Ectodermal cell (in vitro differentiated cells): ENCODE data around the gene TRIML1.
"Not testable (repeated sequence)": the region's sequence is repeated elsewhere in the genome, so short reads cannot be mapped to it uniquely, and the experiment has no call there.

ENCODE experiments used
- H3K27ac ChIP-seq: 2 replicates; pipeline ENCODE4 v1.7.0; 2013; ENCODE audit warnings: mild to moderate bottlenecking, low read depth, low read length; ENCODE audit not compliant: insufficient read depth, poor library complexity, severe bottlenecking
- H3K27me3 ChIP-seq: 2 replicates; pipeline ENCODE4 v1.7.0; 2013; ENCODE audit warnings: mild to moderate bottlenecking, low read length; ENCODE audit not compliant: insufficient read depth, control insufficient read depth, poor library complexity, severe bottlenecking
- H3K36me3 ChIP-seq: one replicate; pipeline ENCODE4 v1.7.0; 2013; ENCODE audit warnings: low read length; ENCODE audit not compliant: control insufficient read depth, insufficient read depth
- H3K4me1 ChIP-seq: one replicate; pipeline ENCODE4 v1.7.0; 2013; ENCODE audit warnings: low read length; ENCODE audit not compliant: control insufficient read depth, insufficient read depth
- H3K4me3 ChIP-seq: 2 replicates; pipeline ENCODE4 v1.7.0; 2013; ENCODE audit warnings: low read depth, low read length, control low read depth; ENCODE audit not compliant: insufficient read depth
- H3K9me3 ChIP-seq: 2 replicates; pipeline ENCODE4 v1.7.0; 2013; ENCODE audit warnings: mild to moderate bottlenecking, low read length, moderate library complexity; ENCODE audit not compliant: control insufficient read depth
- WGBS, 2 experiments: methylation state at CpG; one replicate each; pipeline ENCODE4 v1.1.7; 2013; ENCODE audit warnings: missing lambda C conversion rate in 2 of 2; 5-methylcytosine and 5-hydroxymethylcytosine counted together

Gene TRIML1

GRCh38 chr4:188147176-188147575, 7.9 kb downstream of the TRIML1 start:
- no peaks in the 10 kb centered on the region for H3K4me1 ChIP-seq
- 93 to 97% methylated on average over 11 of the region's 11 CpGs for WGBS, 2 experiments
- no peak overlapping the region for H3K27ac ChIP-seq
- H3K9me3 ChIP-seq, result no peaks in the 10 kb centered on the region
- no peaks in the 10 kb centered on the region for H3K36me3 ChIP-seq
- H3K4me3 ChIP-seq, result no peak overlapping the region
- no peaks in the 10 kb centered on the region for H3K27me3 ChIP-seq

GRCh38 chr4:188147776-188148175, 8.5 kb downstream of the TRIML1 start:
- H3K27me3 ChIP-seq, result no peaks in the 10 kb centered on the region
- no peaks in the 10 kb centered on the region for H3K36me3 ChIP-seq
- H3K9me3 ChIP-seq, result no peaks in the 10 kb centered on the region
- no peak overlapping the region for H3K4me3 ChIP-seq
- no peaks in the 10 kb centered on the region for H3K4me1 ChIP-seq
- WGBS, 2 experiments, result 95 to 97% methylated on average over 6 of the region's 6 CpGs
- no peak overlapping the region for H3K27ac ChIP-seq

GRCh38 chr4:188154668-188155405, 15.6 kb downstream of the TRIML1 start:
- H3K9me3 ChIP-seq, result peaks cover 3% of the 10 kb centered on the region
- H3K27ac ChIP-seq, result no peak overlapping the region
- H3K36me3 ChIP-seq, result no peaks in the 10 kb centered on the region
- 84 to 85% methylated on average over 11 of the region's 11 CpGs for WGBS, 2 experiments
- no peaks in the 10 kb centered on the region for H3K4me1 ChIP-seq
- H3K4me3 ChIP-seq, result no peak overlapping the region
- no peaks in the 10 kb centered on the region for H3K27me3 ChIP-seq

GRCh38 chr4:188158336-188158735, 19.1 kb downstream of the TRIML1 start:
- Histone ChIP-seq H3K27me3 (no peaks in the 10 kb centered on the region), H3K9me3 (peaks cover 3% of the 10 kb centered on the region), H3K4me3 (no peak overlapping the region), H3K4me1 (no peaks in the 10 kb centered on the region), H3K36me3 (no peaks in the 10 kb centered on the region), H3K27ac (no peak overlapping the region)
- 94 to 95% methylated on average over 10 of the region's 10 CpGs for WGBS, 2 experiments

- H3K36me3 ChIP-seq, H3K4me3 ChIP-seq, H3K27ac ChIP-seq, H3K9me3 ChIP-seq, H3K4me1 ChIP-seq, H3K27me3 ChIP-seq: not testable (repeated sequence)
- WGBS, 2 experiments, result 96% methylated on average over 38 of the region's 40 CpGs
These were observed 20.4 kb downstream of the TRIML1 start for GRCh38 chr4:188159513-188160226.

GRCh38 chr4:188160406-188160805, 21.2 kb downstream of the TRIML1 start:
- H3K4me1 ChIP-seq, result no peaks in the 10 kb centered on the region
- H3K4me3 ChIP-seq, result no peak overlapping the region
- no peak overlapping the region for H3K27ac ChIP-seq
- WGBS, 2 experiments, result 78% methylated on average over 6 to 7 of the region's 7 CpGs
- H3K27me3 ChIP-seq, result no peaks in the 10 kb centered on the region
- no peaks in the 10 kb centered on the region for H3K9me3 ChIP-seq
- no peaks in the 10 kb centered on the region for H3K36me3 ChIP-seq

GRCh38 chr4:188161167-188161566, 21.9 kb downstream of the TRIML1 start:
- Histone ChIP-seq H3K27me3 (no peaks in the 10 kb centered on the region), H3K27ac (no peak overlapping the region), H3K36me3 (no peaks in the 10 kb centered on the region), H3K4me3 (no peak overlapping the region), H3K9me3 (no peaks in the 10 kb centered on the region), H3K4me1 (no peaks in the 10 kb centered on the region)
- WGBS, 2 experiments, result 86 to 87% methylated on average over 5 of the region's 6 CpGs

GRCh38 chr4:188162698-188163097, 23.5 kb downstream of the TRIML1 start:
- Histone ChIP-seq H3K36me3 (no peaks in the 10 kb centered on the region), H3K4me1 (no peaks in the 10 kb centered on the region), H3K4me3 (no peak overlapping the region), H3K9me3 (no peaks in the 10 kb centered on the region), H3K27me3 (no peaks in the 10 kb centered on the region), H3K27ac (no peak overlapping the region)
- 76 to 80% methylated on average over 6 of the region's 6 CpGs for WGBS, 2 experiments

- Histone ChIP-seq H3K4me3 (no peak overlapping the region), H3K4me1 (no peaks in the 10 kb centered on the region), H3K27me3 (no peaks in the 10 kb centered on the region), H3K27ac (no peak overlapping the region), H3K9me3 (no peaks in the 10 kb centered on the region), H3K36me3 (no peaks in the 10 kb centered on the region)
- 94 to 98% methylated on average over 5 of the region's 5 CpGs for WGBS, 2 experiments
These were observed 29.6 kb downstream of the TRIML1 start for GRCh38 chr4:188168726-188169373.

GRCh38 chr4:188171551-188171950, 32.3 kb downstream of the TRIML1 start:
- Histone ChIP-seq H3K4me1 (no peaks in the 10 kb centered on the region), H3K36me3 (no peaks in the 10 kb centered on the region), H3K4me3 (no peak overlapping the region), H3K27ac (no peak overlapping the region), H3K27me3 (no peaks in the 10 kb centered on the region), H3K9me3 (no peaks in the 10 kb centered on the region)
- 94 to 95% methylated on average over 2 of the region's 2 CpGs for WGBS, 2 experiments
